ENCODE data around the gene ASPM. TPM values are rescaled to one million over a fixed set of nuclear protein-coding genes. Genes with fewer than 3 reads are reported as not detected.
A peak's percentile ranks its signal among the peaks of the same experiment; 100 is the strongest.

Gene ASPM
- total and polyA plus RNA-seq, 8 donors, result 1.1 to 46.2 (median 21.8) TPM

DNA sequence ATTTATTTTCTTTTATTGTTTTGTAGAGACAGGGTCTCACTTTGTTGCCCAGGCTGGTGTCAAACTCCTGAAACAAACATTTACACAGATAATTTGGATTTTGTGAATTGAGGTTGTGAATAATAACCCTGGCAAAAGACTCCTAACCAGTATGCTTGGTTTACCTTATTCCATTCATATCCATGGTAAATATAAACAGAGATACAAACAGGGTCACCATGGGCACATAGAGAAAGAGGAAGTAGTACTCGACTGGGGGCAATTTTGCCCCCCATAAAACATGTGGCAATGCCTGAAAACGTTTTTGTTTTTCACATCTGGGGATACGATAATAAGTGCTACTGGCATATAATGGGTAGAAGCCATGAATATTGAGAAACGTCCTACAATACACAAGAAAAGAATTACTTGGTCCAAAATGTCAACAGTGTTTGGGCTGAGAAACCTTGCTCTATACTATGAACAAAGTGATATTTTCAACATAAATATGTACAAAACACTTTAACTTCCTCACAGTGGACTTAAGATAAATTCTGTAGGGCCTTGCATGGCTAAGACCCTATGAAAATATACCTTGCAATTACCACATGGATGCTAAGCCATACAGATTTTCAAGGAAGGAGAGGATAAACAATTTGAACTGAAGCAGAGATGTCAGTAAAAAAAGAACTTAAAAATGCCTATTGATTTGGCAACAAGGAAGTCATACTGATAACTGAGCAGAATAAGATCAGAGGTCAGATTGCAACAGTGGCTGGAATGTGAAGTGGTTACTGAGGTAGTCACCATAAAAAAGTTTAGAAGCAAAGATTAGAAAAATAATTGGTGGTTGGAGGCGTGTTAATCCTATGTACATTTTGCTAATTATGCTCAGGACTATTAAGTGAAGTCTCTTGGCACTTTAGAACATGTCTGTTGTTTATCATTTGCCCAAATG lies 27.4 kb upstream of the ASPM start:
- Histone ChIP-seq H3K27me3 (no peaks in the 10 kb centered on the region), H3K4me3 (no peak overlapping the region), H3K27ac (peak overlapping the region; percentile 9 to 52), H3K4me1 (peaks cover 0 to 7% of the 10 kb centered on the region in 2 donors), H3K9me3 (no peaks in the 10 kb centered on the region), H3K36me3 (peaks cover 0 to 37% of the 10 kb centered on the region in 2 donors)
- no peak for TF ChIP-seq CTCF (IDR thresholded peaks at IDR 0.05)
- ATAC-seq (peak; percentile 89), DNase-seq (peak in 1 of 4 donors; percentile 6)
- intact Hi-C loops (cut with DNase I), result no loop called here

DNA sequence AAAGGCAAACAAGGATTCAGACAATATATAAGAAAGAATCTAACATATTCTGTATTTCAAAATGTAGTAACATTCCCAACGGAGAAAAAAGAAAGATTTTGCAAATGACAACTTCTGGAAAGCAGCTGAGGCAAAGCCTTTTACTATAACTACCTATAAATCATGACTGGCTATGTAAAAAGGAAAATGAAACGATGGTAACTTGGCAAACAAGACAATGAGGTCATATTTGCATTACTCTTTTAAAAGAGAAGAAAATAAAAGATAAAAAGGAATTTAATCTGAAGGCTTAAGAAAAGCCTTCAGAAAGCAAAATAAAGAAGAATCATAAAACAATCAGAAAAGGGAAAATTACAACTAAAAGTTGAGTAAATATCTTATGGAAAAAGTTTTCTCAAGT lies 25.1 kb upstream of the ASPM start:
- peaks cover 0 to 7% of the 10 kb centered on the region in 2 donors for H3K4me1 ChIP-seq
- peaks cover 0 to 42% of the 10 kb centered on the region in 2 donors for H3K36me3 ChIP-seq
- no peak for TF ChIP-seq CTCF (IDR thresholded peaks at IDR 0.05)
- H3K27me3 ChIP-seq, result no peaks in the 10 kb centered on the region
- ATAC-seq (no peak), DNase-seq (no peak)
- no peak overlapping the region for H3K4me3 ChIP-seq
- no peaks in the 10 kb centered on the region for H3K9me3 ChIP-seq
- H3K27ac ChIP-seq, result no peak overlapping the region
- intact Hi-C loops (cut with DNase I), result no loop called here

- intact Hi-C loops (cut with DNase I), result no loop called here
- TF ChIP-seq CTCF (IDR thresholded peaks at IDR 0.05), result no peak
- no peak overlapping the region for H3K4me3 ChIP-seq
- no peaks in the 10 kb centered on the region for H3K9me3 ChIP-seq
- H3K36me3 ChIP-seq, result peaks cover 0 to 49% of the 10 kb centered on the region in 2 donors
- DNase-seq (no peak), ATAC-seq (no peak)
- H3K4me1 ChIP-seq, result peaks cover 0 to 7% of the 10 kb centered on the region in 2 donors
- H3K27me3 ChIP-seq, result no peaks in the 10 kb centered on the region
- H3K27ac ChIP-seq, result no peak overlapping the region
Measured at GRCh38 chr1:197170538-197170937, 24.1 kb upstream of the ASPM start.

DNA sequence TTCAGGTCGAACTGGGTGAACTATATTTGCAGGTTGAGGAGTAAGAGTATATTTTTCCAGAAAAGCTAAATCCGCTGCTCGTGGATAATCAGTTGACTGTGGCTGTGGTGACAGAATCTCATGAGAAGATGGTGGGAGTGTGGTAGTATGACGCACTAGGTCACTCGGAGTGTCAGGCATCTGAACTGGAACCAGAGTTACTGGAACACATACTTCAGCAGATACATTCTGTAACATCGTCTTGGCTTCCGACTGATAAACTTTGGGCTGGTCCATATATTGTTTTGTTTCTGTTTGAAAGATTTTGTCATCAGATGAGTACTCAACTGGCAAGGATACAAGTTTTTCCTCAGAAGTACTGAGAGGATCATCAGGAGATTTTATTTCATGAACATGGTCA lies 13.0 kb upstream of the ASPM start:
- DNase-seq (no peak), ATAC-seq (no peak)
- Histone ChIP-seq H3K4me1 (no peaks in the 10 kb centered on the region), H3K27ac (no peak overlapping the region), H3K4me3 (no peak overlapping the region), H3K36me3 (peaks cover 0 to 24% of the 10 kb centered on the region in 2 donors), H3K27me3 (no peaks in the 10 kb centered on the region), H3K9me3 (no peaks in the 10 kb centered on the region)
- intact Hi-C loops (cut with DNase I), result no loop called here
- TF ChIP-seq CTCF (IDR thresholded peaks at IDR 0.05), result no peak

- TF ChIP-seq CTCF (IDR thresholded peaks at IDR 0.05), result no peak
- DNase-seq (no peak), ATAC-seq (no peak)
- Histone ChIP-seq H3K27ac (no peak overlapping the region), H3K4me3 (no peak overlapping the region), H3K4me1 (no peaks in the 10 kb centered on the region), H3K27me3 (no peaks in the 10 kb centered on the region), H3K9me3 (no peaks in the 10 kb centered on the region), H3K36me3 (peaks cover 0 to 16% of the 10 kb centered on the region in 2 donors)
- intact Hi-C loops (cut with DNase I), result no loop called here
Measured at GRCh38 chr1:197156692-197157091, 10.2 kb upstream of the ASPM start.

Measured in left lung (tissue), 10 donors.